Gastrocnemius medialis (tissue), 4 donors: ENCODE measurements around the gene ATXN7L2. TPM values are rescaled to one million over a fixed set of nuclear protein-coding genes. Genes with fewer than 3 reads are reported as not detected.

Experiments used
- ATAC-seq, 2 donors: fragments of 150-250 bp; one replicate each; pipeline ENCODE4 v1.9.1; 2016
- DNase-seq, 2 donors: peaks; one replicate each; pipeline ENCODE4 v3.0.0-alpha.2; 2019
- H3K27ac ChIP-seq, 4 donors: fragments of 200-600 bp; sonication (generic); 1 replicate in 1 of 4; 2 replicates in 3 of 4; pipeline ENCODE4 v1.5.1; 2016 to 2018; ENCODE audit warnings: mild to moderate bottlenecking in 2 of 4, moderate library complexity in 1 of 4
- H3K27me3 ChIP-seq, 3 donors: fragments of 200-600 bp; sonication (generic) in 2 of 3; 1 replicate in 1 of 3; 2 replicates in 2 of 3; pipeline versions ENCODE4 v1.5.1 to v1.6.0; 2016 to 2019; ENCODE audit warnings: mild to moderate bottlenecking in 1 of 3, moderate library complexity in 1 of 3
- H3K36me3 ChIP-seq, 2 donors: fragments of 200-600 bp; sonication (generic) in 1 of 2; one replicate each; pipeline ENCODE4 v1.5.1; 2017 to 2018
- H3K4me1 ChIP-seq, 2 donors: fragments of 200-600 bp; sonication (generic) in 1 of 2; one replicate each; pipeline ENCODE4 v1.5.1; 2016 to 2017; ENCODE audit warnings: mild to moderate bottlenecking in 2 of 2
- H3K4me3 ChIP-seq, 4 donors: fragments of 200-600 bp; sonication (generic) in 3 of 4; 1 replicate in 1 of 4; 2 replicates in 3 of 4; pipeline ENCODE4 v1.5.1; 2016 to 2019; ENCODE audit warnings: mild to moderate bottlenecking in 2 of 4
- H3K9me3 ChIP-seq, 3 donors: fragments of 200-600 bp; sonication (generic) in 2 of 3; 1 replicate in 1 of 3; 2 replicates in 2 of 3; pipeline ENCODE4 v1.5.1; 2016 to 2019
- POLR2A ChIP-seq, 2 donors: fragments of 450-650 bp; IDR thresholded peaks; one replicate each; pipeline ENCODE4 v1.6.1; 2017; ENCODE audit warnings: antibody characterized with exemption in 2 of 2, mild to moderate bottlenecking in 2 of 2, moderate library complexity in 2 of 2
- in situ Hi-C, 4 donors: fragments of 200-750 bp; cut with MboI; loops; one replicate each; pipeline versions ENCODE4 v1.15.0 to v1.8.0; 2017; ENCODE audit warnings: low sequenced_read_pairs in 4 of 4
- intact Hi-C: fragments of 100-400 bp; cut with DNase I; formaldehyde crosslinking; loops from one replicate; pipeline ENCODE4 v1.15.1; 2023; ENCODE audit warnings: low total_unique reads
- total RNA-seq, 4 donors: library from RNA; depleted of rRNA; stranded (reverse); fragments of >200 nt; gene quantifications; one replicate each; pipeline versions ENCODE4 v1.1.0 to v1.2.3, GENCODE V29; 2016
- TF ChIP-seq, protein P1 (sequence below), 5 experiments: fragments of 450-650 bp in 3 of 5; fragments of 200-600 bp in 2 of 5; sonication (generic) in 2 of 5; IDR thresholded peaks in 4 of 5; conservative IDR thresholded peaks in 1 of 5; 1 replicate in 4 of 5; 2 replicates in 1 of 5; pipeline ENCODE4 v1.5.1; 2016 to 2019; ENCODE audit warnings: antibody characterized with exemption in 5 of 5, mild to moderate bottlenecking in 3 of 5, moderate library complexity in 3 of 5

Gene ATXN7L2
- total RNA-seq, 4 donors from 2014 or later: 2.1 to 12.1 (median 6.5) TPM

GRCh38 chr1:109488201-109488600 lies 4.5 kb downstream of the ATXN7L2 start:
- peaks cover 10 to 25% of the 10 kb centered on the region in 2 donors for H3K4me1 ChIP-seq
- H3K9me3 ChIP-seq: no peaks in the 10 kb centered on the region
- intact Hi-C loops: no loop called here
- H3K36me3 ChIP-seq: peaks cover 0 to 26% of the 10 kb centered on the region in 2 donors
- ATAC-seq: no peak
- H3K27ac ChIP-seq: peak overlapping the region in 1 of 4 donors; percentile 59
- H3K27me3 ChIP-seq: no peaks in the 10 kb centered on the region
- H3K4me3 ChIP-seq: no peak overlapping the region
- DNase-seq: no peak
- no peak for TF ChIP-seq POLR2A (IDR thresholded peaks at IDR 0.05)
- TF ChIP-seq, protein P1, sequence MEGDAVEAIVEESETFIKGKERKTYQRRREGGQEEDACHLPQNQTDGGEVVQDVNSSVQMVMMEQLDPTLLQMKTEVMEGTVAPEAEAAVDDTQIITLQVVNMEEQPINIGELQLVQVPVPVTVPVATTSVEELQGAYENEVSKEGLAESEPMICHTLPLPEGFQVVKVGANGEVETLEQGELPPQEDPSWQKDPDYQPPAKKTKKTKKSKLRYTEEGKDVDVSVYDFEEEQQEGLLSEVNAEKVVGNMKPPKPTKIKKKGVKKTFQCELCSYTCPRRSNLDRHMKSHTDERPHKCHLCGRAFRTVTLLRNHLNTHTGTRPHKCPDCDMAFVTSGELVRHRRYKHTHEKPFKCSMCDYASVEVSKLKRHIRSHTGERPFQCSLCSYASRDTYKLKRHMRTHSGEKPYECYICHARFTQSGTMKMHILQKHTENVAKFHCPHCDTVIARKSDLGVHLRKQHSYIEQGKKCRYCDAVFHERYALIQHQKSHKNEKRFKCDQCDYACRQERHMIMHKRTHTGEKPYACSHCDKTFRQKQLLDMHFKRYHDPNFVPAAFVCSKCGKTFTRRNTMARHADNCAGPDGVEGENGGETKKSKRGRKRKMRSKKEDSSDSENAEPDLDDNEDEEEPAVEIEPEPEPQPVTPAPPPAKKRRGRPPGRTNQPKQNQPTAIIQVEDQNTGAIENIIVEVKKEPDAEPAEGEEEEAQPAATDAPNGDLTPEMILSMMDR (IDR thresholded peaks at IDR 0.05 in 4 of 5, conservative IDR thresholded peaks at IDR 0.05 in 1 of 5): no peak
- in situ Hi-C loops: no loop called here

DNA sequence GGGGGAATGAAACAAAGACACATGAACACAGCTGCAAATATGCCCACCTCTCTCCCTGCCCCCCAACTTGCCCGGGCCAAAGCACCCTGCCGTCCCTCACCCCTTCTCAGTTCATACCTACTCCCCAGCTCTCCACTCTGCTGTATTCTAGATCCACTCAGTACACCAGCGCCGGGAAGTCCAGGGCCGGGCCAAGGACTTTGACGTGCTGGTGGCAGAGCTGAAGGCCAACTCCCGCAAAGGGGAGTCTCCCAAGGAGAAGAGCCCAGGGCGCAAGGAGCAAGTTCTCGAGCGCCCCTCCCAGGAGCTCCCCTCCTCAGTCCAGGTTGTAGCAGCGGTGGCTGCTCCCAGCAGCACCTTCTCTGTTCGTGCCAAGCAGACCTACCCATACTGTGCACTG lies 5.0 kb downstream of the ATXN7L2 start:
- H3K27ac ChIP-seq: peak overlapping the region in 1 of 4 donors; percentile 59
- peaks cover 11 to 25% of the 10 kb centered on the region in 2 donors for H3K4me1 ChIP-seq
- ATAC-seq: no peak
- TF ChIP-seq POLR2A (IDR thresholded peaks at IDR 0.05): no peak
- TF ChIP-seq, protein P1 (IDR thresholded peaks at IDR 0.05 in 4 of 5, conservative IDR thresholded peaks at IDR 0.05 in 1 of 5): no peak
- no peak overlapping the region for H3K4me3 ChIP-seq
- intact Hi-C loops (no loop called here), in situ Hi-C loops (no loop called here)
- peaks cover 0 to 26% of the 10 kb centered on the region in 2 donors for H3K36me3 ChIP-seq
- H3K9me3 ChIP-seq: no peaks in the 10 kb centered on the region
- no peak for DNase-seq
- H3K27me3 ChIP-seq: no peaks in the 10 kb centered on the region

- intact Hi-C loops: loop anchor here (5.0 kb wide), 1 partner anchor 127 kb away; the partner anchor contains the start of genes AMPD2 and GNAT2
Measured at GRCh38 chr1:109490029-109490933, 6.6 kb downstream of the ATXN7L2 start.

GRCh38 chr1:109490934-109491302 lies 7.2 kb downstream of the ATXN7L2 start:
- DNase-seq (no peak), ATAC-seq (no peak)
- in situ Hi-C loops: loop anchor here in 2 of 4 donors (5.0 kb wide), 1 partner anchor 41 kb away; no protein-coding TSS in a partner anchor
- peaks cover 0 to 31% of the 10 kb centered on the region in 2 donors for H3K36me3 ChIP-seq
- no peak overlapping the region for H3K4me3 ChIP-seq
- H3K27me3 ChIP-seq: no peaks in the 10 kb centered on the region
- peaks cover 11 to 27% of the 10 kb centered on the region in 2 donors for H3K4me1 ChIP-seq
- TF ChIP-seq, protein P1 (IDR thresholded peaks at IDR 0.05 in 4 of 5, conservative IDR thresholded peaks at IDR 0.05 in 1 of 5): no peak
- H3K27ac ChIP-seq: peak overlapping the region in 3 of 4 donors; percentile 0 to 62 (median 26)
- H3K9me3 ChIP-seq: no peaks in the 10 kb centered on the region
- intact Hi-C loops: loop anchor here (5.0 kb wide), 1 partner anchor 126 kb away; the partner anchor contains the start of genes AMPD2 and GNAT2

More at GRCh38 chr1:109490029-109490933, 6.6 kb downstream of the ATXN7L2 start:
- no peak overlapping the region for H3K4me3 ChIP-seq
- no peaks in the 10 kb centered on the region for H3K9me3 ChIP-seq
- H3K27me3 ChIP-seq: no peaks in the 10 kb centered on the region
- peaks cover 11 to 27% of the 10 kb centered on the region in 2 donors for H3K4me1 ChIP-seq
- peak; percentile 43 to 71 for ATAC-seq
- H3K27ac ChIP-seq: peak overlapping the region in 3 of 4 donors; percentile 0 to 62 (median 26)
- TF ChIP-seq, protein P1 (IDR thresholded peaks at IDR 0.05 in 4 of 5, conservative IDR thresholded peaks at IDR 0.05 in 1 of 5): peak; percentile 68 to 87 (median 77)
- no peak for TF ChIP-seq POLR2A (IDR thresholded peaks at IDR 0.05)
- in situ Hi-C loops: loop anchor here in 2 of 4 donors (5.0 kb wide), 1 partner anchor 42 kb away; no protein-coding TSS in a partner anchor
- peak; percentile 38 to 71 for DNase-seq
- H3K36me3 ChIP-seq: peaks cover 0 to 26% of the 10 kb centered on the region in 2 donors
